ENCODE measurements around the gene CHRNB2.

- TF ChIP-seq CTCF (IDR thresholded peaks at IDR 0.05) (no peak), POLR2A (IDR thresholded peaks at IDR 0.05) (no peak)
Observed at GRCh38 chr1:154557248-154557938, 10.2 kb upstream of the CHRNB2 start.

Measured in tibial nerve (tissue), 3 donors.